ENCODE measurements around the gene CAND2.

Gene CAND2

GRCh38 chr3:12832350-12833221 lies 36.1 kb downstream of the CAND2 start:
- no peak overlapping the region for H3K4me3 ChIP-seq (ENCODE audit: low read length)
- no peak for TF ChIP-seq CTCF (IDR thresholded peaks at IDR 0.05; ENCODE audit: insufficient read depth, low read depth, low read length, missing control alignments)
- no peak for DNase-seq (ENCODE audit: low read depth)

GRCh38 chr3:12833222-12834161 lies 37.0 kb downstream of the CAND2 start:
- no peak for DNase-seq (ENCODE audit: low read depth)
- no peak overlapping the region for H3K4me3 ChIP-seq (ENCODE audit: low read length)
- no peak for TF ChIP-seq CTCF (IDR thresholded peaks at IDR 0.05; ENCODE audit: insufficient read depth, low read depth, low read length, missing control alignments)

- no peak for DNase-seq (ENCODE audit: low read depth)
- no peak for TF ChIP-seq CTCF (IDR thresholded peaks at IDR 0.05; ENCODE audit: insufficient read depth, low read depth, low read length, missing control alignments)
- no peak overlapping the region for H3K4me3 ChIP-seq (ENCODE audit: low read length)
Observed at GRCh38 chr3:12835052-12835665, 38.7 kb downstream of the CAND2 start.

GRCh38 chr3:12837295-12837986 lies 41.0 kb downstream of the CAND2 start:
- no peak for TF ChIP-seq CTCF (IDR thresholded peaks at IDR 0.05; ENCODE audit: insufficient read depth, low read depth, low read length, missing control alignments)
- DNase-seq (ENCODE audit: low read depth) = no peak
- no peak overlapping the region for H3K4me3 ChIP-seq (ENCODE audit: low read length)

- no peak for TF ChIP-seq CTCF (IDR thresholded peaks at IDR 0.05; ENCODE audit: insufficient read depth, low read depth, low read length, missing control alignments)
- H3K4me3 ChIP-seq (ENCODE audit: low read length) = peak overlapping the region; percentile 15
- no peak for DNase-seq (ENCODE audit: low read depth)
Observed at GRCh38 chr3:12838179-12838965, 41.9 kb downstream of the CAND2 start.

Data from epithelial cell of esophagus (primary cell).